A673 (cell line): Measurements from ENCODE around the gene TENM3.

ENCODE experiments used
- EZH2 ChIP-seq: fragments of 200-600 bp; sonication (generic); IDR thresholded peaks from 2 replicates; pipeline ENCODE4 v1.6.1; 2017; ENCODE audit warnings: borderline replicate concordance, low read depth, mild to moderate bottlenecking, mixed read lengths, antibody characterized with exemption, low read length; ENCODE audit not compliant: poor library complexity, severe bottlenecking
- TF ChIP-seq, protein P1 (sequence below): fragments of 300-800, 200-600 bp; sonication (generic); conservative IDR thresholded peaks from 2 replicates; pipeline ENCODE4 v1.5.1; 2017; ENCODE audit warnings: low read depth, mild to moderate bottlenecking, antibody characterized with exemption, low read length, moderate library complexity, mixed read lengths

- no peak for TF ChIP-seq EZH2
- TF ChIP-seq, protein P1, sequence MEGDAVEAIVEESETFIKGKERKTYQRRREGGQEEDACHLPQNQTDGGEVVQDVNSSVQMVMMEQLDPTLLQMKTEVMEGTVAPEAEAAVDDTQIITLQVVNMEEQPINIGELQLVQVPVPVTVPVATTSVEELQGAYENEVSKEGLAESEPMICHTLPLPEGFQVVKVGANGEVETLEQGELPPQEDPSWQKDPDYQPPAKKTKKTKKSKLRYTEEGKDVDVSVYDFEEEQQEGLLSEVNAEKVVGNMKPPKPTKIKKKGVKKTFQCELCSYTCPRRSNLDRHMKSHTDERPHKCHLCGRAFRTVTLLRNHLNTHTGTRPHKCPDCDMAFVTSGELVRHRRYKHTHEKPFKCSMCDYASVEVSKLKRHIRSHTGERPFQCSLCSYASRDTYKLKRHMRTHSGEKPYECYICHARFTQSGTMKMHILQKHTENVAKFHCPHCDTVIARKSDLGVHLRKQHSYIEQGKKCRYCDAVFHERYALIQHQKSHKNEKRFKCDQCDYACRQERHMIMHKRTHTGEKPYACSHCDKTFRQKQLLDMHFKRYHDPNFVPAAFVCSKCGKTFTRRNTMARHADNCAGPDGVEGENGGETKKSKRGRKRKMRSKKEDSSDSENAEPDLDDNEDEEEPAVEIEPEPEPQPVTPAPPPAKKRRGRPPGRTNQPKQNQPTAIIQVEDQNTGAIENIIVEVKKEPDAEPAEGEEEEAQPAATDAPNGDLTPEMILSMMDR = no peak
Measured at GRCh38 chr4:182338063-182338462, 94.9 kb downstream of the TENM3 start.
